Putamen (tissue), 1 donor: ENCODE results near the gene LRRC37A3.
"Not testable (repeated sequence)": the region's sequence is repeated elsewhere in the genome, so short reads cannot be mapped to it uniquely, and the experiment has no call there.

Experiments
- DNase-seq: peaks from one replicate; pipeline ENCODE4 v3.0.0-alpha.2; 2016; ENCODE audit warnings: low spot score

LRRC37A3 gene

DNA sequence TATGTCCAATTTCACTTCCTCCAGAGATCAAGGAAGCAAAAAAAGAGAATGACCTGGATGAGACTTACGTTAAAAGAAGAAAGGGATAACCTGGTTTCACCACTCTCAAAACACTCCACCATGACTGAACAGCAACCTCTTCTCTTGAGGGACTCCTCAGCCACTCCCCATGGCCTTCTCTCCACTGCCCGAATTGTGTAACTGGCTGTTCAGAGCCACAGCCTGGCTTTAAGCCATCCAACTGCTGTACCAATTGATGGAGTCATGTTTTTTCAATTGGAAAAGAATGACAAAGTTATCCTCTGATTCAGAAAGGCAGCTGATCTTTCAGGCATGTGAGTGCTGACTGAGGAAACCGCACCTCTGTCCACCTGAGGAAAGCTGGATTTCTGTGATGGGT is 85.2 kb downstream of the LRRC37A3 start:
- DNase-seq: not testable (repeated sequence)

DNA sequence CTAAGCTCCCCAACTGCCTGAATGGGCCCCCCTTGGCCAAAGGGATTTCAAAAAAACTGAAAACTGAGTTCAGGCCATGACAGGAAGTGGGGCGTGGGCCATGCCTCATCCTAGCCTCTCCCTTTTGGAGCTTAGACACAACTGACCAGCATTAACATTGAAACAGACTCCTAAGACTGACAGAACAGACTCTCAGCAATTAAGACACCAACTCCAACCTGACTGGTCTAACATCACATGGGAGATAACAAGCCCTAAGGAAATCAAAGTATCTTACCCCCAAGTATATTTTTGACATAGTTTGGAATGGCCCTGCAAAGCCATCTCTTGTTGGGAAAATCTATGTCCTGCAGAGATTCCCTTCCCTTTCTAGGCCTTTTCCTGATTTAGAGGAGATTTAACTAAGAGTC is 88.6 kb downstream of the LRRC37A3 start:
- not testable (repeated sequence) for DNase-seq

DNA sequence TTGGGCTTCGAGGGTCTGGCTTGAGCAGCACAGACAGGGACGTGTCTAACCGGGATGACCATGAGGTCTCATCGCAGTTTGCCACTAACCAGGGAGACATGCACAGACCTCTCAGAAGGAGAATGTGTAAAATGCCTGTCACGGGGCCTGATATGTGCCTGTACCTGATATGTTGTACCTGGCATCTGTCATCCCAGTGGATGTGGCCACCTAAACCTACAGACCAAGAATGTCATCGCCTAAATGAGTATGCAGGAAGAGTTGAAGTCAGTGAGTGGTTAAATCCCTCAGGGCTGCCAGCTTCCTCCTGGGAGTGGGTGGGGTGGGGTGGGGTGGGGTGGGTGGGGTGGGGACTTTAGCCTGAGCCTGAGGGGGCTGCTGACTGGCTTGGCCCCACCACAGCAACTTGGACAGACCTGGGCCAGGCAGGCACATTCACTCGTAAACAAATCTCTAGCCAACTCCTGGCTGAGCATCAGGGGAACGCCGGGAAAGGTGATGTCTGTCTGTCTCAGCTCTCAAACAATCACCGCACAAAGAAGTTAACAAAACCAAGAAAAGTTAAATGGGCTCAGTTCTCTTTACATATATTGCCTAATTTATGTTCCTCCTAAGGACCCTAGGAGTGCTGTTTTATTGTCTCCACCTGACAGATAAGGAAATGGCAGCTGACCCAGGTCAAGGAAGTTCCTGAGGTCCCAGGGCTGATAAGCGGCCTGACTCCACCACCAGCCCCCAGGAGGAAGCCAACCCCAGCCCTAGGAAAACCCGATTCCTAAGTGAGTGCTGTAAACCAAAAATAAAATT is 89.3 kb downstream of the LRRC37A3 start:
- DNase-seq: not testable (repeated sequence)

DNA sequence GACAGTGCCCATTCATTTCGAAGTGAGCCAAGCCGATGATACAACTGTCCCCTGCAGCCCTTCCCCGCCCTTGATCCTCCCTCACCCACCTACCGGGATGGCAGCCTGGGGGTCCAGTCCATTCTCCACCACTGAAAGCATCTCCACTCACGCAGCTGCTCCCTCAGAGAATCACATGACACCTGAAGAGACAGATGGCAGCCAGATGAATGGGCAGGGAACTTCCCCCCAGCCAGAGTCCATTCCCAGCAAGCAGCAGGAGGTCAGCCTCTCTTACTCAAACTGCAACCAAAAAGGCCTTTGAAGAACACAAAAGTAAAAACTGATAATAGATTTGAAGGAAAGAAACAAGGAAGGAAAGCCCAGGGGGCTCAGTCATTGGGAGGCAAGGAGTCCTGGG is 90.2 kb downstream of the LRRC37A3 start:
- not testable (repeated sequence) for DNase-seq

DNA sequence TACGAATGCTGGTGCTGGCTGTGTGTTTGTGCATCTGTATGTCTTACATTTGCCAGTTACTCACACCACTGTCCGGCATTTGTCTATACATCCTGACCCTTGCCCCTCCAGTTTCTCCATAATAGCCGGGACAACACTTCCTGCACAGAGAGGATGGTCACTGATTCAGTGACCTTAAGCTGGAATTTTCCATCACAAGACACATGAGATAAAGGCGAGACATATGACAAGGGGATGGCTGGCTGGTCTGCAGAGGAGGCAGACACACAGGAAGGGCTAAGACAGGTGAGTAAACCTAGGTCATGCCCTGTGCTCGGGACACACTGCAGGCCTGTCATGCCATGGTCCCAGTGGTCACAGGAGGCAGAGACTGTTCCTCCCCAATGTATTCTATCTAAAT is 100.4 kb downstream of the LRRC37A3 start:
- DNase-seq: not testable (repeated sequence)

DNA sequence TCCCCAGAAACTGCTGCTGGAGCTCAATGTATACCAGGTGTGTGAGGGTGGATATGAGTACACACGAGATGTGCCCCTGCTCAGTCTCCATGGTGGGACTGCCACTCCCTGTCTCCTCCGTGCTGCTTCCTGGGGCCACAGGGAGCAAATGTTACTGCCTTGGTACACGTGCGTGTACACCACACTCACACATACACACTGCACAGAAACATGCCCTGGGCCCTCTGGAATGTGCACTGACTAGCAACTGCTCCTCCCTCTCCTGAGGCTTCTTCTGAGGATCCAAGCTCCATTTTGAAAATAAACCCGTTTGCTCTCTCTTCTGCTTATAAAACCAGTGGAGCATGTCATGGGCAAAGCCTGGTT is 103.5 kb downstream of the LRRC37A3 start:
- DNase-seq: not testable (repeated sequence)

DNA sequence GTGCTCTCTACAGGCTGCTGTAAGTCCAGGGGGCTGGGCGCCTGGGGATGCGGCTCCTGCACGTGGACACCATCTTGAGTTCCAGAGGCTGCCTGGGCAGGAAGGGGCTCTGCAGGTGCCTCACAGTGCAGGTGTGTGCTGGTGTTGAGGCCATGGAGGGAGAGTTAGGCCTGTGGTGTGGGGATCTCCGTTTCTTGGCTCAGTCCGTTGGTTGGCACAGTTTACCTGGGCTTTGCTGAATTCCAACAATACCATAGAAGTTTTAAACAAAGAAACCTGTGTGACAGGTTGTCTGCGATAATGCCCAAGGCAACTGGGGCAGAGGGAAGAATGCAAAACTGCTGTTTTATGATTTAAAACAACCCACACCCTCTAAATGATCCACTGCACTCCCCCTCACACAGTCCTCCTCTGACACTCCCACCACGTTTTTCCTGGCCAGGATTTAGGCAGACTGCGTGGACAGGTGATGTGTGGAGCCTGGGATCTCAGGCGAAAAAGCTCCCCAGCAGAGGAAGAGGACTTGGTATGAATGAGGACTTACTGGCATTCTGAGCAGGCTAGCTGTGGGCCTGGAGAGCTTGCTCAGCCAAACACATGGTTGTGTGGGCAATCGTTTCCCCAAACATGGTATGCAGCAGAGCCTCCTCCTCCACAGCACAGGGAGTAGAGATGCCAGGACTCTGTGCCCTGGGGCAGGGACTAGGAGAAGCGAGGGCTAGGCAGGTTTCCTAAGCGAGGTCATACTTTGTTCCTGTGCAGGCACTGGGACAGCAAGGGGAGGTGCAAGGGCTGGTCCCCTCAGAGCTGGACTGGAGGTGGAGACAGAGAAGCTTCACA is 104.1 kb downstream of the LRRC37A3 start:
- DNase-seq: not testable (repeated sequence)

DNA sequence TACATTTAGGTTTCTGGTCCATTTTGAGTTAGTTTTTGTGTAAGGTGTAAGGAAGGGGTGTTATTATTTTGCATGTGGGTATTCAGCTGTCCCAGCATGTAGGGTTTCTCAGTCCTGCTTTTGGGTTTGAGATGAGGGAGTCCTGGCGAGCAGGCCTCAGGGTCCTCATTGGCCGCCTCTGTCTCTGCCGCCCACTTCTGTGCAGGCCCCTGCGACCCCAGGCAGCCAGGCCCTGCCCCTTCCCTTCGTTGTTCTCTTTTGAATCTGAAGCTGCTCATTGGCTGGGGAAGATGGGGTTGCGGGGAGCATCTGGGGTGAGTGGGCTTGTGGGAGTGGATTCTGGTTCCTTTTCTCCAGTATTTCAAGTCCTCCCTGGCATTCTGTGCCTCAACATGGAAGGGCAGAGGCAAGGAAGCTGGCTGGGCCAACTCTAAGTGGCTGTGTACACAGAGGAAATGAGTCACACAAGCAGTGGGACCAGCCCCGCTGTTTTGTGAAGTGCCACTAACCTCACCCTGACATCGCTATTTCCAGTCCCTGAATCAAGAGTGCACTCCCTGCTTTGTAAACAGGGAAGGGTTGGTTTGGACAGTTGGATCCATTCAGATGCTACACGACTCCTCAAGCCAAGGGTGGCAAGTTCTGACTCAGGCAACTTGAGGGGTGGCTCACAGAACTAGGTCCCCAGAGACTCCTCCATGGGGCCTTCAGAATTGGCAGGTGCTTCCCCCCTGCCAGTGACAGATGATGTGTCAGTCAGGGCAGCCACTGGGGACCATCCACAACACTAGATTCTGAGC is 110.9 kb downstream of the LRRC37A3 start:
- DNase-seq: not testable (repeated sequence)
